ENCODE data around the gene RALY. TPM values are rescaled to one million over a fixed set of nuclear protein-coding genes. Genes with fewer than 3 reads are reported as not detected.

The RALY gene
- total RNA-seq, 2 experiments from 2014 or later, result 136 to 163 TPM

GRCh38 chr20:34062570-34063482 lies 69.1 kb downstream of the RALY start:
- POLR2A ChIA-PET, result interaction anchor here (0.5 to 1.2 kb wide), 3 partner anchors 19 to 70 kb away, joined by 3 to 4 read pairs (median 3); no protein-coding TSS in a partner anchor
- BruUV-seq (replicated peaks), result no TSS peak
- Histone ChIP-seq H3K9me2 (ENCODE audit: insufficient read depth, low read length) (no peaks in the 10 kb centered on the region), H2AFZ (ENCODE audit: low read length) (no peak overlapping the region), H3K36me3 (ENCODE audit: insufficient read depth, low read length) (peaks cover 60% of the 10 kb centered on the region), H3K4me3 (ENCODE audit: low read depth, low read length, poor library complexity, severe bottlenecking) (no peak overlapping the region), H3K9me3 (ENCODE audit: low read length) (no peaks in the 10 kb centered on the region), H3K4me2 (ENCODE audit: low read length) (no peak overlapping the region), H4K20me1 (ENCODE audit: insufficient read depth, low read length) (peaks cover 8% of the 10 kb centered on the region), H3K4me1 (ENCODE audit: insufficient read depth, low read length, poor library complexity, severe bottlenecking) (peaks cover 15% of the 10 kb centered on the region), H3K79me2 (ENCODE audit: insufficient read depth, low read depth, low read length) (peaks cover 31% of the 10 kb centered on the region; the same call in 1 of the 2 replicates), H3K27ac (ENCODE audit: low read depth, low read length, poor library complexity, severe bottlenecking) (no peak overlapping the region)
- no peak for DNase-seq (ENCODE audit: low spot score)
- CTCF ChIA-PET (ENCODE audit: unreplicated experiment), result interaction anchor here (0.6 kb wide), 1 partner anchor 146 kb away, joined by 3 read pairs; no protein-coding TSS in a partner anchor
- intact Hi-C loops (cut with micrococcal nuclease; ENCODE audit: unreplicated experiment), result no loop called here
- TF ChIP-seq CTCF (conservative IDR thresholded peaks at IDR 0.05; ENCODE audit: low read length), result no peak
- no peak for TF ChIP-seq EZH2phosphoT487 (IDR thresholded peaks at IDR 0.05; ENCODE audit: borderline replicate concordance, low read depth, low read length)

DNA sequence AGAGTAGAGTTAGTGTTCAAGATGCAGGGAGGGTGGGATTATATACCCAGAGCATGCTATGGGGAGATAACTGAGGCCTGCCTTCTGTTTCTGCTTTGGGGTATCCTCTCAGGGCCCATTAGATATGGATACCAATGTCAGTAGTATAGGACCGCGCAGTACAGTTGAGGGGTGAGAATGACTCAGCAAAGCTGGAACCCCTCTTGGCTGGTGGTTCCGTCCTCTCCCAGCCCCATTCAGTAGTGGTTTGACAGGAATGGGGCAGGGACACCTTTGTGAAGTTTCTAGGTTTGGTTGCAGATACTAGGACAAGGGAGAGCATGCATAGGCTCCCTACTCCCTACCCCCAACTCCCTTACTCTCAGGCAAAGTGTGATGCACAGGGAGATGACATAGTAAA lies 70.6 kb downstream of the RALY start:
- peaks cover 3% of the 10 kb centered on the region; the same call in 1 of the 2 replicates for H4K20me1 ChIP-seq (ENCODE audit: insufficient read depth, low read length)
- H3K9me3 ChIP-seq (ENCODE audit: low read length), result no peaks in the 10 kb centered on the region
- no TSS peak for BruUV-seq (replicated peaks)
- H3K79me2 ChIP-seq (ENCODE audit: insufficient read depth, low read depth, low read length), result peaks cover 17% of the 10 kb centered on the region; the same call in 1 of the 2 replicates
- ChIA-PET POLR2A (no interaction called here), CTCF (ENCODE audit: unreplicated experiment) (no interaction called here)
- intact Hi-C loops (cut with micrococcal nuclease; ENCODE audit: unreplicated experiment), result no loop called here
- no peak for TF ChIP-seq EZH2phosphoT487 (IDR thresholded peaks at IDR 0.05; ENCODE audit: borderline replicate concordance, low read depth, low read length)
- no peak for TF ChIP-seq CTCF (conservative IDR thresholded peaks at IDR 0.05; ENCODE audit: low read length)
- no peak for DNase-seq (ENCODE audit: low spot score)
- H3K4me2 ChIP-seq (ENCODE audit: low read length), result no peak overlapping the region
- H3K4me3 ChIP-seq (ENCODE audit: low read depth, low read length, poor library complexity, severe bottlenecking), result no peak overlapping the region
- no peak overlapping the region for H2AFZ ChIP-seq (ENCODE audit: low read length)
- H3K36me3 ChIP-seq (ENCODE audit: insufficient read depth, low read length), result peaks cover 56% of the 10 kb centered on the region
- no peak overlapping the region for H3K27ac ChIP-seq (ENCODE audit: low read depth, low read length, poor library complexity, severe bottlenecking)
- no peaks in the 10 kb centered on the region for H3K9me2 ChIP-seq (ENCODE audit: insufficient read depth, low read length)
- peaks cover 11% of the 10 kb centered on the region for H3K4me1 ChIP-seq (ENCODE audit: insufficient read depth, low read length, poor library complexity, severe bottlenecking)

DNA sequence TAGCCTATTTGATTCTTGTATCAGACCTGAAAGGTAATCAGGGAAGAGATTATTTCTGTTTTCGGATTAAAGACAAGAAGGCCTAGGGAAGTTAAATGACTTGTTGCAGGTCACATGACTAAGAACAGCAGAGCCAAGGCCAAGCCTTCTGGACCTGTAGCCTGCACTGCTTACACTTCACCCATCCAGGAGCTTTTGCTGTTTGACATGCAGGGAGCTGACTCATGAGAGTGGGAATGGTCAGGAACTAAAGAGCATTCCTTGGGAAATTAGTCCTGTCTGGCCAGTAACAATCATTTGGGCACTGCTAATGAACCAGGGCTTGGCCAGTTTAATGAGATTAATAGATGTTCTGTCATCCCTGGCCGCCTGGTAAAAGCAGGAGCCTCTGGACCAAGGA lies 71.5 kb downstream of the RALY start:
- peaks cover 46% of the 10 kb centered on the region for H3K36me3 ChIP-seq (ENCODE audit: insufficient read depth, low read length)
- POLR2A ChIA-PET, result no interaction called here
- H4K20me1 ChIP-seq (ENCODE audit: insufficient read depth, low read length), result peaks cover 3% of the 10 kb centered on the region; the same call in 1 of the 2 replicates
- intact Hi-C loops (cut with micrococcal nuclease; ENCODE audit: unreplicated experiment), result no loop called here
- no TSS peak for BruUV-seq (replicated peaks)
- H3K4me3 ChIP-seq (ENCODE audit: low read depth, low read length, poor library complexity, severe bottlenecking), result no peak overlapping the region
- H3K27ac ChIP-seq (ENCODE audit: low read depth, low read length, poor library complexity, severe bottlenecking), result no peak overlapping the region
- TF ChIP-seq CTCF (conservative IDR thresholded peaks at IDR 0.05; ENCODE audit: low read length), result no peak
- TF ChIP-seq EZH2phosphoT487 (IDR thresholded peaks at IDR 0.05; ENCODE audit: borderline replicate concordance, low read depth, low read length), result no peak
- no peak overlapping the region for H2AFZ ChIP-seq (ENCODE audit: low read length)
- CTCF ChIA-PET (ENCODE audit: unreplicated experiment), result no interaction called here
- peaks cover 17% of the 10 kb centered on the region; the same call in 1 of the 2 replicates for H3K79me2 ChIP-seq (ENCODE audit: insufficient read depth, low read depth, low read length)
- no peaks in the 10 kb centered on the region for H3K9me3 ChIP-seq (ENCODE audit: low read length)
- no peak for DNase-seq (ENCODE audit: low spot score)
- H3K9me2 ChIP-seq (ENCODE audit: insufficient read depth, low read length), result no peaks in the 10 kb centered on the region
- H3K4me2 ChIP-seq (ENCODE audit: low read length), result no peak overlapping the region
- peaks cover 20% of the 10 kb centered on the region for H3K4me1 ChIP-seq (ENCODE audit: insufficient read depth, low read length, poor library complexity, severe bottlenecking)
